Fibroblast of skin of right quadriceps (primary cell): ENCODE data around the gene MAP7.
"Not testable (repeated sequence)": the region's sequence is repeated elsewhere in the genome, so short reads cannot be mapped to it uniquely, and the experiment has no call there.

Source experiments
- DNase-seq: peaks from one replicate; pipeline ENCODE4 v3.0.0-alpha.2; 2013

The MAP7 gene

DNA sequence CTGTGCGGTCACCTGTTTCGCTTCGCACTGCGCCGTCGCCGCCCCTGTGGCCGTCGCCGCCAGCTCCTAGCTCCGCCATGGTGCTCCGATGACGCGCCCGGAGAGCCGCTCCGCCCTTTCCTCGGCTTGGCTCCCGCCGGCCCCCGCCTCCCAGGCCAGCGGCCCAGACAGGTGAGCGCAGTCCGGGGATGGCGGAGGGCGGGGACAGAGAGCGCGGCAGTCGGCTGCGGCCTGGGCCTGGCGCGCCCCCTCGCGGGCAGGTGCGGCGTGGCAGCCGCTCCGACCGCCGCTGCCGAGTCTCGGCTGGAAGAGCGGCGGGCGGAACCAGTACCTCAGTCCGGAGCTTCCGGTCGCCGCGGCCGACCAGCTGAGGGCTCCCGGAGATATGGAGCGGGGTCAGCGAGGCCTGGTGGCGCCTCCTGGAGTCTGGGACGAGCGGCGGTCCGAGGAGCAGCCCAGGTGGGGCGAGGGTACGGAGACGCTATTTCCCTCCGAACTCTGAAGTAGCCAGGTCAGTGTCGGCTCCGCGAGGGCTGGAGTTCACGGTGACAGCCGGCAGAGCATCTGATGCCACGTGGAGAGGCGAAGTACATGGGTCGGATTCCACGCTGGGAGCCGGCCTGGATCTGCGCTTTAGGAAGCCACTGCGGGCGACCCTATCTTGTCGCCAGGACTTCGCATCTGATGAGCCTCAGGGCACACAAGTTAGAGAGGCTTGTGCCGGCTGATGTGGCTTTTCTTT, at the start of gene MAP7:
Gene MAP7 (minus strand): TSS at position 93 of the 742 bp plus-strand sequence. CDS start 14 bp downstream, at position 79.
- DNase-seq = no peak

DNA sequence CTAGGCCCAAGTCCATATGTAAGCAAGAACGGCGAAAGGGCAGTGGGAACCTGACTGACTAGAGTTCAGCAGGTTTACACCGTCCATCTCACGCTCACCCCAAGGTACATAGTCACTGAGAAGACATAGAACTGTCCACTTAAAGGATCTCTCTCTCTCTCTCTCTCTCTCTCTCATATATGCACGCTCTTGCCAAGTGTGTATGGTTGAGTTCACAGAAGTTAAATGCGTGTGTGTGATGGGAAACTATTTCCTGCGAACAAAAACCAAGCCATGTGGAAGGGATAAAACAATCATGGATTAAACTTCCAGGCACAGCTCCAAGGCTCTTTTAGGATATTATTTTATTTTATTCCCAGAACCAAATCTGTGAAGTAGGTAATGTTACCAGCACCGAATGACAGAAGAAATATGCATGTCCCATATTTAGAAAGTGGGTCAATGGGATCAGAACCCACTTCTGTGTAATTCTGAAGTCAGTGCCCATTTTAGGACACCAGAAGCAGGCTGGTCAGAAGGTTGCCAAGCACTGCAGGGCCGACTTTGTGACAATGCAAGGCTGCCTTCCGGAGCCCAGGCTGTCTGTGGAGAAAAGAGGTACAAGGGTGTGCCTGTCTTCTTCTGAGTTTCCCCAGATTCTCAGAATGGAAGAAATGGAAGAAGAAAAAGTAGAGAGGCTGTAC, 49.2 kb upstream of the MAP7 start:
- peak; percentile 78 for DNase-seq

DNA sequence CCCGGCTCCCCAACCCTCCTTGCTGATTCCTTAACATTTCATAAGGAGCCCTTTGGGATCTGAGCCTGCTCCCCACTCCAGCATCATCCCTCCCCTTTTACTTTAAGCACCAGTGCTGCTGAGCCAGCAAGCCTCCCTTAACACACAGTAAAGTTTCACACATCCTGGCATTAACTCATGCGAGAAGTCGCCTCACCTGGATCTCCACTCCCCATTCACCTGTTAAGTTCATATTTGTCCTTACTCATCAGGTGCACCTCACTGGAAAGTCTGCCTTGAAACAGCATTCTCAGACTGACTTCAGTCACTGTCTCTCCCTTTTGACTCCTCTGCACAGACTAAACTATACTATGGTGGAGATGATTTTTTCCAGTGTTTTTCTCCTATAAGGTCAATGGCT, 47.8 kb upstream of the MAP7 start:
- DNase-seq = no peak

DNA sequence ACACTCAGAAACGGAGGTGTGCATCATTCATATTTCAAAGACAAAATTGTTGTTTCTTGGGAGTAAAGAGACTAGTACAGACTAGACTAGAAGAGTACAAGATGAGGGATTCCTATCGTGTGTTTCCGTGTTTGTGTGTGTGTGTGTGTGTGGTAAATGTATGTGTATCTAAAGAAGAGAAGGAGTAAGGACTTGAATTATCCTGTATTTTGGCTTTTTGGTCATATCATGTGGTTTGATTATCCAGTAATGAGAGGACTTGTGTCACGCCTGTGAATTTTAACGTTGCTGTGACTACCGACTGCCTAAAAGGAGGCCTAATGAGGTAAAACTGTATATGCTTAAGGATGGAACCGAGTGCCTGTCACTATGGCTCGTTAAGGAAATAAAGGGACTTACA, 44.4 kb upstream of the MAP7 start:
- no peak for DNase-seq

DNA sequence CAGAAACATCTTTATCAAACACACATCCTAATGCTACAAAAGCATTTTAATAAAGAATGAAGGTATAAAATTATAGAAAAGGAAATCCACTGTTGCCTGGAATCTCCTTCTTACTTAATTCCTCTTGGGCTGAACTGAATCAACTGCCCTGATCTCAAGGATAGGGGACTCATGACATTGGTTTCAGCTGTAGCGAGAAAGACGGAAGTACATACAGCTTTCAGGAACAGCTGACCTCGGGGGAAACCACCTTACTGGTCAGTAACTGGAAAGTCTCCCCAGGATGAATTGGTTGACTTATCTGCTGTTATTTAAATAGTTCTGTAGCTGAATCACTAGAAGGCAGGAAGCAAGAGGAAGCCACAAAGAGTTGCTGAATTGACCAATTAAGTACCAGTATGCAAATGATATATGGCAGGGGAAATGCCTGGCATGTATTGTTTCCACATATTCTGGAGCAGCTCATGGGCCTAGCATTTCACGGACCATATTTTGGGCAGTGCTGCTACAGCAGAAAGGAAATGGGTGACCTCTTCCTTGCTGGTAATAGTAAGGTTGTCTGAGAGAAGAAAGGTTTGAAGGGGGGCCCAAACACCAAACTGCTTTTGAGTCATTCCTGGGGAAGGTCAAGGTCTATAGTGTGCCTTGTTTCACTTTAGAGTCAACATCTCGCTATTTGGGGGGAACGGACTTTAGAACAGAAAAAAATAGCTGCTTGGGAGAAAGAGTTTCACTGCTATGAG, 43.7 kb upstream of the MAP7 start:
- peak; percentile 97 for DNase-seq

DNA sequence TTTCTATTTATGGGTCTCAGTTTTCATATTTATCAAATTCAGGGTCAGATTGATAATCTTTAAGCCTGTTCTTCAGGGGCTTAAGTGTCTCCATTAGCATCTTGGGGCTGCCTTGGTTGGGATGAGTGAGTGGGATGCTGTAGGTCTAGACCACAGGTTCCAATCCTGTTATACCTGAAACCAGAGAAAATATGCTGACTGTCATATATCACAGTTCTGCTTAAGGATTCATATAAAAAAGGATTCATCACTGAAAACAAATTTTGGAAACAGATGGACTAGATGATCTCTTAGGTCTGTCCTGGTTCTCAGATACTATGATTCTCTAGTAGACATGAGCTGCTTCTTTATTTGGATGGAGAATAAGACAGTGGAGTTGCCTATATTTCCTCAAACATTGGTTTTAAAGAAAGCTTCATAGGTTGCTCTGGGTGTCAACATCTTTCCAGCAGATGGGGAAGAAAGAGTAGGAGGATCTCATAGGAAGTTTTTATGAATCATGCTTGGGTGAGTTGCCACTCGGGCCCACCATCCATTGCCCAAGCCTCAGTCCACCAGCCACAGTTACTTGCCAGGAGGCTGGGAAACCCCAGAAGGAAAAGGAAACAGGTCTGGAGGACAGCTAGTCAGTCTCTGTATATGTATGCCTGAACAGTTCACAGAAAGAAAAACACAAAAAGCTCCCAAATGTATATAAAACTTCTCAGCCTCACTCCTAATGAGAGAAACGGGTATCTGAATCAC, 42.9 kb upstream of the MAP7 start:
- peak; percentile 61 for DNase-seq

DNA sequence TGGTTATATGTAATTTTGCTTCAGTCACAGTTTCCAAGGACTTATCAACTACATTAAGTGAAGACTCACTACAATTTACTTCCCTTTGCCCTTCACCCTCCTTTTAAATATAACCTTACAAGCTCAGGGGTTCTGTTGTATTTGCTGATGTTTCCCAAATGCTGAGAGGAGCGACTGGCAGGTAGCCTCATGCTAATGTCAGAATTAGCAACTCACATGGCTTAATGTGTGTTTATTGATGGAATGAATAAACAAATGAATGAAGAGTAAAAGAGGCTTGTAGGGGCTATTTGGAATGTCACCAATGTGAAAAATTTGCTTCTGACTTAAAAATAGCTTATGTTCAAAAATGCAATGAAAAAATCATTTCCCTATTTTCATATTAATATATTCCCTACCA, 41.4 kb upstream of the MAP7 start:
- DNase-seq = no peak

DNA sequence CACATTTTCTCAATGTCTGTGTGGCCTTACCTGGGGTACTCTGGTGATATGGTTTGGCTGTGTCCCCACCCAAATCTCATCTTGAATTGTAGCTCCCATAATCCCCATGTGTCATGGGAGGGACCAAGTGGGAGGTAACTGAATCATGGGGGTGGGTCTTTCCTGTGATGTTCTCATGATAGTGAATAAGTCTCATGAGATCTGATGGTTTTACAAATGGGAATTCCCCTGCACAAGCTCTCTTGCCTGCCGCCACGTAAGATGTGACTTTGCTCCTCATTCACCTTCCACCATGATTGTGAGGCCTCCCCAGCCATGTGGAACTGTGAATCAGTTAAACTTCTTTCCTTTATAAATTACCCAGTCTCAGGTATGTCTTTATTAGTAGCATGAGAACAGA, 40.6 kb upstream of the MAP7 start:
- not testable (repeated sequence) for DNase-seq

DNA sequence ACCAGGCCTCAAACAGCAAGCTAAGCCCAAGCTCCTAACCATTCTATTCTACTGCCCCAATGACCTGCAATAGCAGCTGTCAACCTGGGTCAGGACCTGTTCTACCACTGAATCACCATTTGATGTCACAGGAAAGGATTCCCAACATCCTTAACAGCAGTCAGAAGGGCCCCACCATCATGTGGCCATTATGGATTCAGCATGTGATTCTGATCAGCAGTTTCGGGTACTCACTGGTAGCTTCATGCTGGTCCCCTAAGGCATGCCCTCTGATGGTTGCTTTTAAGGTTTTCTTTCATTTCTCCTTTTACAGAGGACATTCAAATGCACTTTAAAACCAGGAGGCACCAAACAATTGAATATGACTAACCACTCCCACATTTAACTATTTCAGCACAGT, 37.3 kb upstream of the MAP7 start:
- no peak for DNase-seq

DNA sequence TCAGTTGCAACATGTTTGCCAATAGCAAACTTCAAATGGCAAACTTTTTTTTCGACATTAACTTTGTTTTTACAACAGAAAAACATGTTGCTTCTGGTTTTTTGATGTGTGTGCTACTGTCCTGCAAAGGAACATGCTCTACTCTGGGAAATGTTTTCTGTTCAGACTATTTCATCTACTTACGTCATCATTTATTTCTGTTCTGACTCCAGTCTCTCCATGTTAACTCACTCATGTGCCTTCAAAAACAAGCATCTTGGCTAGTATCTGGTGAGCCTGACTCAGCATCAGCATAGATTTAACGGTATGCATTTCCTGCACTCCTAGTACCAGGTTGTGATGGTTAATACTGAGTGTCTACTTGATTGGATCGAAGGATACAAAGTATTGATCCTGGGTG, 36.1 kb upstream of the MAP7 start:
- DNase-seq = peak; percentile 87

DNA sequence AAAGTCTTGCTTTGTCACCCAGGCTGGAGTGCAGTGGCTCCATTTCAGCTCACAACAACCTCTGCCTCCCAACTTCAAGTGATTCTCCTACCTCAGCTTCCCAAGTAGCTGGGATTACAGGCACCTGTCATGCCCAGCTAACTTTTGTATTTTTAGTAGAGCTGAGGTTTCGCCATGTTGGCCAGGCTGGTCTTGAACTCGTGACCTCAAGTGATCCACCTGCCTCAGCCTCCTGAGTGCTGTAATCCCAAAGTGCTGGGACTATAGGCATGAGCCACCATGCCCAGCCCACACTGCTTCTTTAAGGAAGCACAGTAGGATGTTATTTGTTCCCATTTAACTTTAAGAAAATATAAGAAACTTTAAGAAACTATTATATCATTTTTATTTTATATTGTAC, 35.3 kb upstream of the MAP7 start:
- DNase-seq = not testable (repeated sequence)

DNA sequence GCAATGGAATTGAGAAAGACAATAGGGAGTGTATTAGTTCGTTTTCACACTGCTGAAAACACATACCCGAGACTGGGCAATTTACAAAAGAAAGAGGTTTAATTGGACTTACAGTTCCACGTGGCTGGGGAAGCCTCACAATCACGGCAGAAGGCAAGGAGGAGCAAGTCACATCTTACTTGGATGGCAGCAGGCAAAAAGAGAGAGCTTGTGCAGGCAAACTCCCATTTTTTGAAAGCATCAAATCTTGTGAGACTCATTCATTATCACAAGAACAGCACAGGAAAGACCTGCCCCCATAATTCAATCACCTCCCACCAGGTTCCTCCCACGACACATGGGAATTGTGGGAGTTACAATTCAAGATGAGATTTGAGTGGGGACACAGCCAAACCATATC, 34.1 kb upstream of the MAP7 start:
- DNase-seq = not testable (repeated sequence)

DNA sequence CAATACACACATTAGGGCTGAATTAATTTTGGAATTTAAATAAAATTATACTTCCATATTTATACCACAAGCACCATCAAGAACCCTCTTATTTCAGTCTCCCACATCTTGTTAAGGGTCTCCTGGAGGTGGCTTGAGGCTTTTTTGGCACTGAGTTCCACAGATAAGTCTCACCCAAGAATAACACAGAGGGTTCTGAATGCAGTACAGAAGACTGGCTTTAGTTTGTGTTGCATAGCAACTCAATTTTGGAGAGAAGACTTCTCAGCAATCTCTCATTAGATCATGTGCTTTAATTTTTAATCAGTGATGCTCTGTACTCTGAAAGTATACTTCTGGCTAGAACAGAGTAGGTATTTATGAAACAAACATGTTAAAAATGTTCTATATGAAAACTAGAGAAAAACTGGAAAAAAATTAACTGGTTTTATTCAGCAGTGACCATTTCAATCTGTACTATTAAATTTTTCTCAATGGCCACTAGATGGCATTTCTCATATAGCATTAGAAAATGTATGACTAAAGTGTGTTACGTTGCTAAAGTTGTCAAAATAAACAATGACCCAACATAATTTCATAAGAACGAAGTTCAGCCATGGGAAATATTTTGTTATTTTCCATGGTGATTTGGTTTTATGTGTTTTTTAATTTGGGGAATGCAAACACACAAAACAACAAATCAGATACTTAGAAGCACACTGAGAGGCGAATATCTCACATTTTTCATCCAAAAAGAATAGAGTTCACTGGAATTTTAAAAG, 32.7 kb upstream of the MAP7 start:
- DNase-seq = peak; percentile 80

DNA sequence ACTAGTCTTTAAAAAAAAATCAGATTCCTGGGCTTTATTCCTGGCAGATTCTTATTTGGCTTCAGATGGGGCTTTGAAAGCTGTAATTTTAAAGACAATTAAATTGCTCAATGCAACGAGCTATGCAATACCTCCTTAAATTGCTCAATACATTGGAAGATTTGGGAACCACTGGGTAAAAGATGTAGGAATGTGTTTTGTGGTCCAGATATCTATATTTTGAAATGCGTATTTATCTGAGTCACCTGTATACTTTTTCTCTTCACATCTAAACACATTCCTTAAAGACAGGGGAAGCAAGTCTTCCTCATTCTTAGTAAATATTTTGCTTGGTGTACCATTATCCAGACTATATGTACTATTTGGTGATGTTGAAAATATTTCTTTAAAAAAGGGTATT, 29.6 kb upstream of the MAP7 start:
- peak; percentile 35 for DNase-seq

DNA sequence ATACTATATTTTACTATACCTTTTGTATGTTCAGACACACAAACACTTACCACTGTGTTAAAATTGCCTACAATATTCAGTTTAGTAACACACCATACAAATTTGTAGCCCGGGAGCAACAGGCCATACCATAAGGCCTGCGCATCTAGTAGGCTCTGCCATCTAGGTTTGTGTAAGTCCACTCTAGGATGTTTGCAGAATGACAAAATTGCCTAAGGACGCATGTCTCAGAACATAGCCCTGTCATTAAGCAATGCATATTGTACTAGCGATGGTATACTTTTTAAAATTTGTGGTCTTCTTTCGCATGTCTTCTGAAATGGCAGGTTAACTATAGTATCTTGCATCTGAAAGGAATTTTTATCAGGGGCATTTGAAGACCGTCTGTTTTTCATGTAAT, 26.6 kb upstream of the MAP7 start:
- DNase-seq = no peak

DNA sequence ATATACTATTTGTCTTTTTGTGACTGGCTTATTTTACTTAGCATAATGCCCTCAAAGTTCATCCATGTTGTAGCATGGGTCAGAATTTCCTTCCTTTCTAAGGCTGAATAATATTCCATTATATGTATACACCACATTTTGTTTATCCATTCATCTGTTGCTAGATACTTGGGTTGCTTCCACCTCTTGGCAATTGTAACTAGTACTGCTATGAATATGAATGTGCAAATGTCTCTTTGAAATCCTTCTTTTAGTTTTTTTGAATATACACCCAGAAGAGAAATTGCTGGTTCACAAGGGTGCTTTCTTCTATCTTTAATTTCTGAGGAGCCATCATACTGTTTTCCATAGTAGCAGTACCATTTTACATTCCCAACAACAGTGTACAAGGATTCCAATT, 21.3 kb upstream of the MAP7 start:
- DNase-seq = no peak

DNA sequence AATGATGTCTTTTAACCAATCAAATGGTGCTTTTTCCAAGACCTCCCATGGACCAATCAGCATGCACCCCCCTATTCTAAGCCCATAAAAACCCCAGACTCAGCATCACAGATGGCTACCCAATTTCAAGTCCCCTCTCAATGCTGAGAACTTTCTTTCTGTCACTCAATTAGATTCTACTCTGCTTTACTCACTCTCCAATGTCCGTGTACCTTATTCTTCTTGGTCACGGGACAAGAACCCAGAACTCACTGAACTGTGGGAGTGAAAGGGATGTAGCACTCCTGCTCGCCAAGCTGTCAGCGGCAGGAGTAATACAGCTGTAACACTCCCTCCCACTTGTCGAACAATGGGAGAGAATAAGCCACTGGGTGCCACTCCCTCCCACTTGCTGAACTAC, 20.8 kb upstream of the MAP7 start:
- DNase-seq = no peak

DNA sequence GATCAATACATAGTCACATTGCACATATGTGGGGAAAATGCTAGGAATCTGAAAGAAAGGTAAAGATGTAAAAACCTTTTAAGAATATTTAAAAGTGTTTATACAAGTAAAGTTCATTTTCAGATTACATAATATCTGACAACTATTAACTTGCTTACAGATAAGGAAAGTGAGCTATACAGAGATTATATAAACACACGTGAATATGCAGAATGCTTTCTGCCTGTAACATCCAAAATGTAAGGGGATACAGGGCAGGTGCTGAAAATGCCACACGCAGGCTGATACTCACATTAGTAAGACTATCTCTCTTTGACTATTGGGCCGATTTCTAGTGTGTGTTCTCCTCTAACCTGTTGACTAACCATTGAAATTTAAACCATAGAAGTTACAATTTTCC, 17.9 kb upstream of the MAP7 start:
- no peak for DNase-seq

DNA sequence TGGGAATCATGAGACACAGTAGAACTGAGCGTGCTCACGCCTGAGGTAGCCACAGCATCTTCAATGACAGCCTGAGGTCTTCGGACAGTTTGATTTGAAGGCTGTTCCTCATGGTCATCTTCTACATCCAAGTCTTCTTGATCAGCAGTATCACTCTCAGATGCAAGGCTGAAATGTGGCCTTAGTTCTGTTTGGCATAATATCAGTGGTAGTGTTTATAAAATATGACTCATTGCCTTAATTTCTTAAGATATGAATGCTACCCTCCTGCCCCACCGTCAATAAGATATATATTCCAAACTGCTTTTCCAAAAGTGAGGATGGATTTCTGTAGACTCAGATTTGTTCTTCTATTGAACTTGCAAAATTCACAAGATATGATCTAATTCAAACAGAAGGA, 17.5 kb upstream of the MAP7 start:
- DNase-seq = no peak

DNA sequence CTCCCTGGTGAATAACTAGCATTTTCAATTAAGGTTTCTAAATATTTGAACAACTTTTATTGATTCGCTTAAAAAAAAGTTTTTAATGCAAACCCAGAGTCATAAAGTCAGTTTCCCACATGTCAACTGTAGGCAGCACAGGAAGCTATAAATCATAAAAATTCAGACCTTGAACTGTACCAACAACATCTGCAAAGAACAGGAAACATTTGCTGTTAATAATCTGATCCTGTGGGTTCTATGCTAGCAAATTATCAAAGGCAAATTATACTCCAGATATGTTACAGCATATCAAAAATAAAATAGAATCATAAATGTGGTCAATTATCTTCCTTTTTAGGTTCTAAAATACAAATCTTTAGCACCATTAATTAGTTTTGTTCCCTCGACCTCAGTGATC, 16.6 kb upstream of the MAP7 start:
- no peak for DNase-seq

DNA sequence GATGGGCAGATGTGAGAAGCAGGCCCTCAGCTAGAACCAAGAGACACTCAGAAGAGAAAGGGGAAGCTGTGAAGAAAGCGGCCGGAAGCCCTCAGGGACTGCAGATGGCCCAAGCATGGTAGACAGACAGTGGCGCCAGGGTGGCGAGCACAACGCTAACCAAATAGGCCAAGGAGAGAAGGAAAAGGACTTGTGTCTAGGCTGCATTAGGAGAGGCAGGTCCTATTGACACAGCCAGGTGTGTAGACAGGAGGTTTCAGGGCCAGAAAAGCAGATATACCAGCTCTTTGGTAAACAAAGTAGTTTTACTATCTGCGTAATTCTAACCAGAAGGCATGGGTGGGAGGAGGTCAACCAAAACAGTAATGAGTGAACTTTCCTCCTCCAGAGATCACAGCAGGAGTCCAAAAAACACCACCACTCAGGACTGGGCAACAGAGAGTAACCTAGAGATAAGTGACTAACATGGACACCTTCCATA, 15.8 kb upstream of the MAP7 start:
- DNase-seq = no peak

DNA sequence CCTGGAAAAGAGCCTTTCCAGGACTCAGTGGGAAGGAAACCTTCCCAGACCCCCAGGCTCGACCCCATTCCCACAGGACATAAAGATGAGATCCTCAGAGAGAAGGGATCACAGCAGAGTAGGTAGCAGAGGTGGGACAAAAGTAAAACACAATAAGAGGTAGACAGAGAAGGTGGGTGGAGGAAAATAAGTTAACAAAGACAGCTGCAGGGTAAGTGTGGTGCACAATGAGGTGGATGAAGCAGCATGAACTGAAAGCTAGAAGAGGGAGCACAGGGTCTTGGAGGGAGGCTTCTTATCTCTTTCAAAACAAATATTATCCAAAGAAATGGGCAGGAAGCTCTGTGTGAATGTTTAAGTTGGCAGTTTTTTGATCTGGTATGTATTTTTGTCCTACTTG, 14.0 kb upstream of the MAP7 start:
- DNase-seq = no peak
